Forelimb muscle (tissue), 1 donor: ENCODE results near the gene TMEM94. TPM values are rescaled to one million over a fixed set of nuclear protein-coding genes. Genes with fewer than 3 reads are reported as not detected.
"Not testable (repeated sequence)": the region's sequence is repeated elsewhere in the genome, so short reads cannot be mapped to it uniquely, and the experiment has no call there.

Experiments
- DNase-seq: peaks from one replicate; pipeline ENCODE4 v3.0.0-alpha.2; 2013; ENCODE audit warnings: low read depth
- polyA plus RNA-seq: library from polyadenylated mRNA; unstranded; fragments of 120-200 nt; gene quantifications from one replicate; pipeline ENCODE4 v1.2.1, GENCODE V29; 2013; ENCODE audit not compliant: insufficient read length

Gene TMEM94
- polyA plus RNA-seq, 1 donor: 54.0 TPM

DNA sequence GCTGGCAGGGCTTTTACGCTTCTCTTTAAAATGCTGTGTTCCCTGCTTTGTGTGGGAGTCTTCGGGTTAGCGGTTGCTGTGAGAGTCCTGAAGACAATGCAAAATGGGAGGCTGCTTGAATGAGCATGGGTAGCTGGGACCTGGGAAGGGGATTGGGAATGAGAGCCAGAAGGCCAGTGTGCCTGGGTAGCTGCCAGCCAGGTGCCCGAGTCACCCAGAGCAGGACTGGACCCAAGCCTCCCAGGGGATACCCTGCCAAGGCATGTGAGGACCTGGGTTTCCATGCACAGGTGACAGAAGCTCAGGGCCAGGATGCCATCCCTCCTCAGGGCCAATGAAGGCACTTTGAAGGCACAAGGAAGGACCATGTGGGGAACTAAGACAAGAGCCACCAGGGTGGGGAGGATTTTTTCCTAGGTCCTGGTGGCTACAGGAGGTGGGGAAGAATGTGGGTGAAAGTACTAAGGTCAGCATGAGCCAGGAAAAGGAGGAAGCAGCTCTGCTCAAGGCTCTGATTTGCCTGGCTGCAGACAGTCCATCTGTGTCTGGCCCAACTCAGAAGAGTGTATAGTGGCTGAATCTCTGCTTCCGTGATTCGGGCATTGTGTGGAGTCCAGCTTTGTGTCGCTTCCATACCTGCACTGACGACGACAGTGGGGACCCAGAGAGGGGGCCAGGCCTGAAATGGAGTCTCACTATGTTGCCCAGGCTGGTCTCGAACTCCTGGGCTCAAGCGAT is 20.5 kb downstream of the TMEM94 start:
- DNase-seq: no peak

DNA sequence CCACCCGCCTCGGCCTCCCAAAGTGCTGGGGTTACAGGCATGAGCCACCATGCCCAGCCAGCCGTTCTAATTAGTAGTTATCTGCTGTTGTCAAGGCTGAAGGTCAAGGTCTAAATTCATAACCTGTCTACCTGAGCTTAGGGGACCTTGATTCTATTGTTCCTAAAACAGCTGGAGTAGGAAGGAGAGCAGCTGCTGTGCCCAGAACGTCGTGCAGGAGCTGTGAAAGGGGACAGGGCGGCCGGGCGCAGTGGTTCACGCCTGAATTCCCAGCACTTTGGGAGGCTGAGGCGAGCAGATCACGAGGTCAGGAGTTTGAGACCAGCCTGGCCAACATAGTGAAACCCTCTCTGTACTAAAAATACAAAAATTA is 21.0 kb downstream of the TMEM94 start:
- not testable (repeated sequence) for DNase-seq

DNA sequence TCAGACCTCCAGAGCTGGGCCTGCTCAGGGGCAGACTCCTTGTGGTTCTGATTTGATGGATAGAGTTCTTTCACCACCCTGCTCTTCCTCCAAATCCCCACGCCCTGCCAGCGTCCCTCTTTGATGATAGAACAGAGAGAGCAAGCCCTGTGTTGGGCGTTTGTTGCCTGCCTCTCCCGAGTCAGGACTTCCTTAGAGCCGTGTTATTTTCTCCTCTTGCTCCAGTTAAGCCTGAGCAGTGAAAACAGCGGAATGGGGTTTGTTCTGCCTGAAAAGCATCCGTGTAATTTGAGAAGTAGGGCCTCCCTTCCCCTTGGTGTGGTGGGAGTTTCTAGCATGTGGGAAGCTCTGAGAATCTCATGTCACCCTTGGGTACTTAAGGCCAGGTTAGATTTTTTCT is 22.1 kb downstream of the TMEM94 start:
- DNase-seq: no peak

DNA sequence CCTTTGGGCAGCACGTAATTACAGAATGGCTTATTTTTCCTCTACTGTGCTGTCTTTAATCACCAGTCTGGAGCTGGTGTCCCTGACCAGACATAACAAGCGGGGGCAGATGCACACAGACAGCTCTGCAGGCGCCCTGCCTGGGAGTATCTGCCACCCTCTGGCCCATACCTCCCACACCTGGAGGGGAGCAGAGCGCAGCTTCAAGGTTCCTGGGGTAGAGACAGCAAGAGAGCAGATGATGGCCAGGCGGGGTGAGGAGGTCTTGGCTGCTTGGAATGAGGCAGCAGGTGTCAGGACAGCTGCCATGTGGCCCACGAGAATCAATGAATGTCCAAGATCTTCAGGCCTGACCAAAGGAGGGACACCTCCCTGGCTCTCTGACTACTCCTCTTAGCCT is 23.8 kb downstream of the TMEM94 start:
- no peak for DNase-seq

DNA sequence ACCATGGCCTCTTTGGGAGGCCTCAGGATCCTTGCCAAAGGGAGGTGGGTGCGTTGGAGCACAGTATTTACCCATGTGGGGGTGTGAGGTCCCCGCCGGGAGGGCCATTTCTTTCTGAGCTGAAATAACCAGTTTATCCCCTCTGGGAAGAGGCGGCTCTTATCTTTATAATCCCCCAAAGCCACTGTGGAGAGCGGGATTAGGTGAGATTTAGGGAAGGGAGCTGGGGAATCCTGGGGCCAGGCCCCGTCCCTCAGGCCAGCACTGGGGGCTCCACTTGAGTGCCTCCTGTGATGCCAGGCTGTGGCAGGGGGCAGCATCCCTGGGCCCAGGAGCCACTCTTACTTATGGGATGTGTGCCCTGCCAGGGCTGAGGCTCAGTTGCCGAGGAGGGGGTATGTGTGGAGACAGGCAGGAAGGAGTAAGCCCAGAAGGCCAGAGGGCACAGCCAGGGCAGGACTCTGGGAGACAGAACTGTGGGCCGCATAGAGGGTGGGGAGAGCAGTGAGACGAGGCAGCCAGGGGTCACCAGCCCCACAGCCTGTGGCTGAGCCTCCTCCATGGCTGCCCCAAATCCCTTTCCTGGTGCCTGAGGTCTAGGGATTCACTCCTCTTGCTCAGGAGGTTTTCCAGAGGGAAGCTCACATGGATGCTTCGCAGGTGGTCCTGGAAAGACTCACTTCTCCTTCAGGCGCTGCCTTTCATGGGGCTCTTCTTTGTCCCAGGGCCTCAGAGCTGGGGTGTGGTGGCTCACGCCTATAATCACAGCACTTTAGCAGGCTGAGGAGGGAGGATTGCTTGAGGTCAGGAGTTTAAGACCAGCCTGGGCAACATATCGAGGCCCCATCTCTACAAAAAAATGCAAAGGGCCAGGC is 25.0 kb downstream of the TMEM94 start:
- DNase-seq: no peak

DNA sequence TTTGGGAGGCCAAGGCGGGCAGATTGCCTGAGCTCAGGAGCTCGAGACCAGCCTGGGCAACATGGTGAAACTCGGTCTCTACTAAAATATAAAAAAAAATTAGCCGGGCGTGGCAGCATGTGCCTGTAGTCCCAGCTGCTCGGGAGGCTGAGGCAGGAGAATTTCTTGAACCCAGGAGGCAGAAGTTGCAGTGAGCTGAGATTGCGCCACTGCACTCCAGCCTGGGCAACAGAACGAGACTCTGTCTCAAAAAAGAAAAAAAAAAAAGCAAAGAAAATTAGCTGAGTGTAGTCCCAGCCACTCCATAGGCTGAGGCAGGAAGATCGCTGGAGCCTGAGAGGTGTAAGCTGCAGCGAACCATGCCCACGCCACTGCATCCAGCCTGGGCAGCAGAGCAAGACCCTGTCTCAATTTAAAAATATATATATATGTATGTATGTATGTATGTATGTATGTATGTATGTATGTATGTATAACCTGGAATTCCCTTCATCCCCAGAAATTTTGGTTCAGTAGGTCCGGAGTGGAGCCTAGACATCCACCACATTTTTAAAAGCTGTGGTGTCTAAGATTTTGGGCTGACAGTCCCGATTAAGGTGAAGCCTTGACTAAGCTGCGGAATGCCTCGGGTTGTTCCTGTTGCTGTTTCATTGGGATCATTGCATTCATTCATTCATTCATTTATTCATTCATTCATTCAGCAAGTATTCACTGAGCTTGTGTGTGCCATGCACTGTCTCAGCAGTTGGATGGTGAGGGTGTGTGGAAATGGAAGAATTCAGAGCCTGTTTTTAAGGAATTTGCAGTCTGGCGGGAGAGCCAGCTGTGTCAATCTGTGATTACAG is 25.9 kb downstream of the TMEM94 start:
- no peak for DNase-seq

DNA sequence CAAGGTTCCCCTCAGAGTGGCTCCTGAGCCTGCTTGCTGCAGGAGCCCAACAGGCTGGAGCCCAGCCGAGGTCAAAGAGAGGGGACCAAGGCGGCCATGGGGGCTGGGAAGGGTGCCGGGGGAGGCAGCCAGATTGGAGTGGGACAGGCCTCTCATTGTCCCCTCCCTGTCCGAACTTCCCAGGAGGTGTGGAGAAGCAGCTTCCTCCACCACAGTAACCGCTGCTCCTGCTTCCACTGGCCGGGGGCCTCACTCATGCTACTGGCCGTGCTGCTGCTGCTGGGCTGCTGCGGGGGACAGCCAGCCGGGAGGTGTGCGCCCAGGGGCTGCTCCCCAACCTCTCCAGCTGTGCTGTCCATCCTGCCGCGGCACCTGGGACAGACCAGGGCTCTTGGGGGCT is 29.3 kb downstream of the TMEM94 start:
- no peak for DNase-seq

DNA sequence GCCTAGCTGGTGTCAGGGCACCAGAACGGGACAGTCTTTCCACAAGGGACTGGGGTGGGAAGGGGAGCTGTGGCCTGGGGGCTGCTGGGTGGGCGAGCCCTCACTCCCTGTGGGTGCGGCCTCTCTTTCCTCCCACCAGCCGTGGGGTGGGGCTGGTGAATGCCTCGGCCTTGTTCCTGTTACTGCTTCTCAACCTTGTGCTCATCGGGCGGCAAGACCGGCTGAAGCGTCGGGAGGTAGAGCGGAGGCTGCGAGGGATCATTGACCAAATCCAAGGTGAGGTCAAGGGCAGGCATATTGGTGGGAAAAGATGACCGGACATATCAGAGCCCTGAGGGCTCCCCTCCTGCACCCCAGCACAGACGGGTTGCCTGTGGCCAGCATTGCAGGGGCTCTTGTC is 29.7 kb downstream of the TMEM94 start:
- no peak for DNase-seq

DNA sequence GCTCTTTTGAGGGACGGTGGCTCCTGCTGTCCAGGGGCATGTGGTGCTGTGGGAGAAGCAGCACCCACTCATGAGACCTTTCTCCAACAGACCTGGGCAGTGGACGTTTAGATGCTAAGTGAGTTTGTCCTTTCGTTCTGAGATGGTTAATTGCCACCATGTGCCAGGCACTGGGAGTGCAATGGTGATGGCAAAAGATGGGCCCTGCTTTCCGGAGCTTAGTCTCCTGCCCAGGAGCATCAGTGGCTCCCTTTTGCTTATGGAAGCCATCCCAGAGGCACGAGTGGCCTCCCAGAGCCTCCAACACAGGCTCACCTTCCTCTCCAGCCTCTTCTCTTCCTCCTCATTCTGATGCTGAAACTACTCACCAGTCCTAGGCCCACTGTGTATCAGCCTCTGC is 30.5 kb downstream of the TMEM94 start:
- no peak for DNase-seq

DNA sequence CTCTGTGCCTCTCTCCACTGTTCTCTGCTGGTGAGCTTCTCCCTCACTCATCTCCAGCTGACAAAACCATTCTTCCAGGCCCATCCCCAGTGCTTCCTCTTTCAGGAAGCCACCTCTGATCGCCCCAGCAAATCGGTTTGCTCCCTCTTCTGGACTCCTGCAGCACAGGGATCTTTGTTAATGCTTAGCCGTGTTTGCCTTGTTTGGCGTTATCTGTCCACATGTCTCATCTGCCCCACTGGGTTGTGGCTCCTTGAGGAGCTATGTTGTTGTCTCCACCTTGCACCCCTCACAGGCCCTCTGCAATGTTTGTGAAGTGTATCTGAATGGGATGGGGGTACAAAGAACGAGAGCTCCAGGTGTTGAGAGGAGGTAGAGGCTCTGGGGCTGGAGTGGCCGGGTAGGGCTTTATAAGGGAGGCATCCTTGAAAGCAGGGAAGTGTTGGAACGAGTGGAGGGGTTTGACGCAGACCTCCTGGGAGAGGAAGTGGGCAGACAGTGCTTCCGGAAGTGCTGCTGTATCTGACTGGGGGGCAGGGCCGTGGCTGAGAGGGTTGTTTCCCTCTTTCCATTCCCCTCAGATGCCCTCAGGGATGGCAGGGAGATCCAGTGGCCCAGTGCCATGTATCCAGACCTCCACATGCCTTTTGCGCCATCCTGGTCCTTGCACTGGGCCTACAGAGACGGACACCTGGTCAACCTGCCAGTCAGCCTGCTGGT is 31.1 kb downstream of the TMEM94 start:
- no peak for DNase-seq

DNA sequence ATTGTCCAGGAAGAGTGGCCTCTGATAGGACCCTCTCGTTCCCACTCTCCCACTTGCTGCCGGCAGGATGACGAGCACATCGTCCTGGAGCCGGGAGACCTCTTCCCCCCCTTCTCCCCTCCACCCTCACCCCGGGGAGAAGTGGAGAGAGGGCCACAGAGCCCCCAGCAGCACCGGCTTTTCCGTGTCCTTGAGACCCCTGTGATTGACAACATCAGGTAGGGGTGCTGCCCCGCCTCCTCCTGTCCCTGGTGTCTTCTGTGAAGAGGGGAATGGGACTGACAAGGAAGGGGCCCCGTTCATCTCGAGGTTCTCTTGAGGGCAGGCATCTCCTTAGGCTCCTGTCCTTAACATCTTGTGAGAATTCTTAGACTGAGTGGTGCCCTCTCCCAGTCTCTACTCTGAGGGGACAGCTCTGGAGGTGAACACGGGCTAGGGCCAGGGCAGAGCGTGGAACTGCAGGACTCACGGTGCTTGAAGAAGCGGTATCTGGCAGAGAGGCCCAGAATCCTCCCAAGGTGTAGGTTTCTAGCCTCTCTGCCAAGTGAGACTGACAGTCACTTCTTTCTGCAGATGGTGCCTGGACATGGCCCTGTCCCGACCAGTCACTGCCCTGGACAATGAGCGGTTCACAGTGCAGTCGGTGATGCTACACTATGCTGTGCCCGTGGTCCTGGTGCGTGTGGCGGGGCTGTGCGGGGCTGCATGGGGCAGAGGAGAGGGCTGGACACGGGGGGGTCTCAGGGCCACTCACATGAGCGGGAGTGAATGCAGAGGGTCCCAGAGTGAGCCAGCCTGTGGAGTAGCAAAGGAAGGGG is 32.5 kb downstream of the TMEM94 start:
- no peak for DNase-seq

DNA sequence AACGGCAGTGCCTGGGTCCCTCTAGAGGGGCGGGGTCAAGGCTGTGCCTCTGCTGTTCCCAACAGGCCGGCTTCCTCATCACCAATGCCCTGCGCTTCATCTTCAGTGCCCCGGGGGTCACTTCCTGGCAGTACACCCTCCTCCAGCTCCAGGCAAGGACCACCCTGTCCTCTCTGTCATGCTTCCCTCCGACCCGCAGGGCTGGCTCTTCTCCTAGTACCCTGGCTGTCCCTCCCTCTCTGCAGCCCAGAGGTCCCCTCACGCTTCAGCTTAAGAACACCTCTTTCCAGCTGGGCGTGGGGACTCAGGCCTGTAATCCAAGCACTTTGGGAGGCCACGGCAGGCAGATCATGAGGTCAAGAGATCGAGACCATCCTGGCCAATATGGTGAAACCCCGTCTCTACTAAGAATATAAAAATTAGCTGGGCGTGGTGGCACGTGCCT is 33.1 kb downstream of the TMEM94 start:
- DNase-seq: no peak

DNA sequence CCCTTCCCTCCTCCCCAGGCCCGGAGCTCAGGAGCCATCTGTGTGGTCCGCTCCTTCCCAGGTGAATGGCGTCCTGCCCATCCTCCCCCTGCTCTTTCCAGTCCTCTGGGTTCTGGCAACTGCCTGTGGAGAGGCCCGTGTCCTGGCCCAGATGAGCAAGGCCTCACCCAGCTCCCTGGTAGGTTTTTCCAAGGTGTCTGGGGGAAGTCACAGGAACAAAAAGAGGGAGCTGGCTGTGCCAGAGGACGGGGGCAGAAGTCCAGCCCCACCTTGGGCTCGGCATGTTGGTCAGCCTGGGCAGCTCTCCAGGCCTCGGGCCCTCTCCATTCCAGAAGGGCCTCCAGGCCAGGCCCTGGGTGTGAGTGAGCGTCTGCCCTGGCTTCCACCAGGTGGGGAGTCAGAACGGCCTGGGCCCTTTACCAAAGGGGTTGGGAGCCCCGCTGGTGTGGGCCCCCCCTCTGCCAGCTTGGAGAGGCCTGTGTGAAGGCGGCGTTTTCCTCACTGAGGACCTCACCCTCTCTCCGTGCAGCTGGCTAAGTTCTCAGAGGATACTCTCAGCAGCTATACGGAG is 33.8 kb downstream of the TMEM94 start:
- no peak for DNase-seq

DNA sequence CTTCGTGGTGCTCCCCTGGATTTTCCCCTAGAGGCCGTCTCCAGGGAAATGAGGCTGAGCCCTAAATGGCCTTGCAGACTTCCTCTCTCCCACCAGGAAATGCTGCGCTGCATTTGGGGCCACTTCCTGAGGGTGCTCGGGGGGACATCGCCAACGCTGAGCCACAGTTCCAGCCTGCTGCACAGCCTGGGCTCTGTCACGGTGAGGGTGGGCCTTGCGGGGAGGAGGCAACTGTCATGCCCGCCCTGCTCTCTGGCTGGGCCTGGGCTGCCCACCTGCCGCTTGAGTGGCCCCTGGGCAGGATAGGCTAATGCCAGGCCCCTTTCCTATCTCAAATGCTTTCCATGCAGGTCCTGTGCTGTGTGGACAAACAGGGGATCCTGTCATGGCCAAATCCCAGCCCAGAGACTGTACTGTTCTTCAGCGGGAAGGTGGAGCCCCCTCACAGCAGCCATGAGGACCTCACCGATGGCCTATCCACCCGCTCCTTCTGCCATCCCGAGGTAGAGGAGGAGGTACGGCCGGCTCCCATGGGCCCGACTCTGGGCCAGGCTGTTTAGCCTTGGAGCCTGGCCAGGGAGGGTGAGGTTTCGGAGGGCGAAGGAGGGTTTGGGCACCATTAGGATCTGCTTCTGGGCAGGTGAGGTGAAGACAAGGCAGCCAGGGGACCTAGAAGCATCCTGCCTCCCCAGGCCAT is 34.7 kb downstream of the TMEM94 start:
- no peak for DNase-seq

DNA sequence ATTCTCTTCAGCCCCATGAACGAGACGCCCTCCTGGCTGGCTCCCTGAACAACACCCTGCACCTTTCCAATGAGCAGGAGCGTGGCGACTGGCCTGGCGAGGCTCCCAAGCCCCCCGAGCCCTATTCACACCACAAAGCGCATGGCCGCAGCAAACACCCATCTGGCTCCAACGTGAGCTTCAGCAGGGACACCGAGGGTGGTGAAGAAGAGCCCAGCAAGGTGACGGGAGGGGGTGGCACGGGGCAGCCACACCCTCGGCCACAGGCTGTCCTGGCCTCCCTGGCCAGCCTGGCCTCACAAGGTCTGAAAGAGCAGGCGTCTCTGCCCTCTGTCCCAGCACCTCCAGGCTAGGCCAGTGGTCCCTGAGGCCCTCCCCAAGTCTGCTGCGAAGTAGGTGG is 35.2 kb downstream of the TMEM94 start:
- DNase-seq: no peak

DNA sequence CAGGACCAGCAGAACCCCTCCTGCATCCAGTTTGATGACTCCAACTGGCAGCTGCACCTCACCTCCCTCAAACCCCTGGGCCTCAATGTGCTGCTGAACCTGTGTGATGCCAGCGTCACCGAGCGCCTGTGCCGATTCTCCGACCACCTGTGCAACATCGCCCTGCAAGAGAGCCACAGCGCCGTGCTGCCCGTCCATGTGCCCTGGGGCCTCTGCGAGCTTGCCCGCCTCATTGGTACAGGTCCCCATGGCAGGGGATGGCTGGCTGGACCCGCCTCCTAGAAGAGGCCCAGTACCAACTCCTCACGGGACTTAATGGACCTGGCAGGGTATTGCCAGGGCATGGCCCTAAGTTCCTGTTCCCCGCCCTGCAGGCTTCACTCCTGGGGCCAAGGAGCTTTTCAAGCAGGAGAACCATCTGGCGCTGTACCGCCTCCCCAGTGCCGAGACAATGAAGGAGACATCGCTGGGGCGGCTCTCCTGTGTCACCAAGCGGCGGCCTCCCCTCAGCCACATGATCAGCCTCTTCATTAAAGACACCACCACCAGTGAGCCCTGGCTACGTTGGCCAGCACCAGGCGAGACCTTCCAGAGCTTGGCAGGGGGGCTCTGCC is 36.2 kb downstream of the TMEM94 start:
- no peak for DNase-seq

DNA sequence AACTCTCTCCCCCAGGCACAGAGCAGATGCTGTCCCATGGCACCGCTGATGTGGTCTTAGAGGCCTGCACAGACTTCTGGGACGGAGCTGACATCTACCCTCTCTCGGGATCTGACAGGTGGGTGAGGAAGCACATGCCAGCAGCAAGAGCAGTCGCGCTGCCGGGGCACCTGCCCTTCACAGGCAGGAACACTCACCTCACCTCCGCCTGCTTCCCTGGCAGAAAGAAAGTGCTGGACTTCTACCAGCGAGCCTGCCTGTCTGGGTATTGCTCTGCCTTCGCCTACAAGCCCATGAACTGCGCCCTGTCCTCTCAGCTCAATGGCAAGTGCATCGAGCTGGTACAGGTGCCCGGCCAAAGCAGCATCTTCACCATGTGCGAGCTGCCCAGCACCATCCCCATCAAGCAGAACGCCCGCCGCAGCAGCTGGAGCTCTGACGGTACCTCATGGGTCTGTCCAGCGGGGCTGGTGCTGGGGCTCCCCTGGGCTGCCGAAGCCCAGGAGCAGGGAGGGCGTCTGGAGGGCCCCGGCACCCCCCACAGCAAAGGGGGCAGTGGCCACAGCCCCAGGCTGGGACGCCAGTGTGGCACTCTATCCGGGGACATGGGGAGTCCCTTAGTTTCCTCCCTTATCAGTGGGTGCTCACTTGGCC is 37.2 kb downstream of the TMEM94 start:
- no peak for DNase-seq

DNA sequence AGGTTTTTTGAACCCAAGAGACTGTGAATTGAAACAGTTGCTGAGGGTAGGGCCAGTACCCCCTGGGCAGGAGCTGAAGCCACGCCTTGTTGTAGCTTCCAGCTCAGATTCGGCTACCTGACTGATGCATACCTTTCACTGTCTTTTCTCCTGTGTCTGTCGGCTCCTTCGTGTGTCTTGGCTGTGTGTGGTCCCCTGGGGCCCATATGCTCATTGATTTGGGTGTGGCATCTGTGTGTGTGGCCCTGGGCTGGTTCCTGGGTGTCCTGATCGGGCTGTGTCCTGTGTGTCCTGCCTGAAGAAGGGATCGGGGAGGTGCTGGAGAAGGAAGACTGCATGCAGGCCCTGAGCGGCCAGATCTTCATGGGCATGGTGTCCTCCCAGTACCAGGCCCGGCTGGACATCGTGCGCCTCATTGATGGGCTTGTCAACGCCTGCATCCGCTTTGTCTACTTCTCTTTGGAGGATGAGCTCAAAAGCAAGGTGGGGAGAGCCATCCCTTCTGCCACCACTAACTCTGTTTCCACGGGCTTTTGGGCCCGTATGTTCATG is 38.0 kb downstream of the TMEM94 start:
- no peak for DNase-seq
